Vagina (tissue), 2 donors: ENCODE measurements around the gene HTR4. TPM values are rescaled to one million over a fixed set of nuclear protein-coding genes. Genes with fewer than 3 reads are reported as not detected.

Source experiments
- DNase-seq, 2 donors: peaks; one replicate each; pipeline ENCODE4 v3.0.0-alpha.2; 2017; ENCODE audit errors: extremely low spot score in 2 of 2
- H3K27ac ChIP-seq: fragments of 200-600 bp; sonication (generic); one replicate; pipeline ENCODE4 v1.5.1; 2019
- H3K27me3 ChIP-seq: fragments of 200-600 bp; sonication (generic); one replicate; pipeline ENCODE4 v1.5.1; 2019
- H3K36me3 ChIP-seq, 2 donors: fragments of 200-600 bp; sonication (generic); one replicate each; pipeline ENCODE4 v1.5.1; 2017 to 2019
- H3K4me1 ChIP-seq: fragments of 200-600 bp; sonication (generic); one replicate; pipeline ENCODE4 v1.5.1; 2019
- H3K4me3 ChIP-seq, 2 donors: fragments of 200-600 bp; sonication (generic); 1 replicate in 1 of 2; 2 replicates in 1 of 2; pipeline ENCODE4 v1.5.1; 2016 to 2019
- H3K9me3 ChIP-seq: fragments of 200-600 bp; sonication (generic); one replicate; pipeline ENCODE4 v1.5.1; 2019
- CTCF ChIP-seq, 3 experiments: fragments of 450-650 bp in 2 of 3; fragments of 200-600 bp in 1 of 3; sonication (generic) in 1 of 3; IDR thresholded peaks; one replicate each; pipeline ENCODE4 v1.5.1; 2017 to 2019; ENCODE audit warnings: antibody characterized with exemption in 3 of 3, mild to moderate bottlenecking in 2 of 3, moderate library complexity in 2 of 3
- POLR2A ChIP-seq, 2 donors: fragments of 450-650 bp; IDR thresholded peaks; one replicate each; pipeline ENCODE4 v1.6.1; 2017; ENCODE audit warnings: antibody characterized with exemption in 2 of 2, mild to moderate bottlenecking in 2 of 2, moderate library complexity in 2 of 2
- POLR2AphosphoS5 ChIP-seq, 2 donors: sonication (generic); formaldehyde crosslinking; IDR thresholded peaks; one replicate each; pipeline ENCODE4 v1.9.0; 2017; ENCODE audit warnings: antibody characterized with exemption in 2 of 2, mild to moderate bottlenecking in 2 of 2, low read depth in 1 of 2; ENCODE audit not compliant: insufficient read depth in 1 of 2
- intact Hi-C: fragments of 100-400 bp; cut with DNase I; formaldehyde crosslinking; loops from one replicate; pipeline ENCODE4 v1.15.1; 2023
- total RNA-seq: library from RNA; depleted of rRNA; stranded (reverse); fragments of >200 nt; gene quantifications from one replicate; pipeline ENCODE4 v1.2.3, GENCODE V29; 2016

HTR4 gene
- total RNA-seq, 1 donor from 2014 or later, result 2.9 TPM

- H3K36me3 ChIP-seq, result no peaks in the 10 kb centered on the region
Measured at GRCh38 chr5:148663509-148663908, 9.2 kb upstream of the HTR4 start.

GRCh38 chr5:148660346-148660660 is 6.0 kb upstream of the HTR4 start:
- Histone ChIP-seq H3K27ac (no peak overlapping the region), H3K4me3 (no peak overlapping the region), H3K9me3 (no peaks in the 10 kb centered on the region), H3K36me3 (no peaks in the 10 kb centered on the region), H3K4me1 (no peaks in the 10 kb centered on the region), H3K27me3 (no peaks in the 10 kb centered on the region)
- no peak for DNase-seq
- intact Hi-C loops, result no loop called here
- TF ChIP-seq POLR2AphosphoS5 (IDR thresholded peaks at IDR 0.05; ENCODE audit: insufficient read depth in 1 of 2, low read depth in 1 of 2) (no peak), POLR2A (IDR thresholded peaks at IDR 0.05) (no peak), CTCF (IDR thresholded peaks at IDR 0.05) (no peak)

More at GRCh38 chr5:148663509-148663908, 9.2 kb upstream of the HTR4 start:
- TF ChIP-seq POLR2AphosphoS5 (IDR thresholded peaks at IDR 0.05; ENCODE audit: insufficient read depth in 1 of 2, low read depth in 1 of 2) (no peak), CTCF (IDR thresholded peaks at IDR 0.05) (no peak), POLR2A (IDR thresholded peaks at IDR 0.05) (no peak)
- intact Hi-C loops, result no loop called here
- no peak for DNase-seq
- Histone ChIP-seq H3K4me1 (no peaks in the 10 kb centered on the region), H3K9me3 (no peaks in the 10 kb centered on the region), H3K27ac (no peak overlapping the region), H3K4me3 (no peak overlapping the region), H3K27me3 (no peaks in the 10 kb centered on the region)

GRCh38 chr5:148659641-148660345 is 5.5 kb upstream of the HTR4 start:
- no peaks in the 10 kb centered on the region for H3K27me3 ChIP-seq
- intact Hi-C loops, result no loop called here
- H3K27ac ChIP-seq, result no peak overlapping the region
- H3K9me3 ChIP-seq, result no peaks in the 10 kb centered on the region
- no peaks in the 10 kb centered on the region for H3K4me1 ChIP-seq
- no peak for DNase-seq
- no peak for TF ChIP-seq CTCF (IDR thresholded peaks at IDR 0.05)
- no peak for TF ChIP-seq POLR2A (IDR thresholded peaks at IDR 0.05)
- TF ChIP-seq POLR2AphosphoS5 (IDR thresholded peaks at IDR 0.05; ENCODE audit: insufficient read depth in 1 of 2, low read depth in 1 of 2), result no peak
- H3K4me3 ChIP-seq, result no peak overlapping the region
- H3K36me3 ChIP-seq, result no peaks in the 10 kb centered on the region

- no peak for DNase-seq
- intact Hi-C loops, result no loop called here
- Histone ChIP-seq H3K27ac (no peak overlapping the region), H3K36me3 (no peaks in the 10 kb centered on the region), H3K27me3 (no peaks in the 10 kb centered on the region), H3K4me1 (no peaks in the 10 kb centered on the region), H3K9me3 (no peaks in the 10 kb centered on the region), H3K4me3 (no peak overlapping the region)
- TF ChIP-seq POLR2A (IDR thresholded peaks at IDR 0.05), result no peak
- no peak for TF ChIP-seq CTCF (IDR thresholded peaks at IDR 0.05)
- no peak for TF ChIP-seq POLR2AphosphoS5 (IDR thresholded peaks at IDR 0.05; ENCODE audit: insufficient read depth in 1 of 2, low read depth in 1 of 2)
Measured at GRCh38 chr5:148653291-148653835, 964 bp downstream of the HTR4 start.

- Histone ChIP-seq H3K36me3 (no peaks in the 10 kb centered on the region), H3K4me3 (no peak overlapping the region), H3K27ac (no peak overlapping the region), H3K27me3 (no peaks in the 10 kb centered on the region), H3K4me1 (no peaks in the 10 kb centered on the region), H3K9me3 (no peaks in the 10 kb centered on the region)
- TF ChIP-seq POLR2A (IDR thresholded peaks at IDR 0.05), result no peak
- no peak for TF ChIP-seq POLR2AphosphoS5 (IDR thresholded peaks at IDR 0.05; ENCODE audit: insufficient read depth in 1 of 2, low read depth in 1 of 2)
- TF ChIP-seq CTCF (IDR thresholded peaks at IDR 0.05), result no peak
- intact Hi-C loops, result no loop called here
- no peak for DNase-seq
Measured at GRCh38 chr5:148651528-148651927, 2.8 kb downstream of the HTR4 start.
